ENCODE data around the gene WNT3. TPM values are rescaled to one million over a fixed set of nuclear protein-coding genes. Genes with fewer than 3 reads are reported as not detected.
A peak's percentile ranks its signal among the peaks of the same experiment; 100 is the strongest.
"Not testable (repeated sequence)": the region's sequence is repeated elsewhere in the genome, so short reads cannot be mapped to it uniquely, and the experiment has no call there.

WNT3 gene
- total RNA-seq, 2 experiments from 2014 or later, result not detected

DNA sequence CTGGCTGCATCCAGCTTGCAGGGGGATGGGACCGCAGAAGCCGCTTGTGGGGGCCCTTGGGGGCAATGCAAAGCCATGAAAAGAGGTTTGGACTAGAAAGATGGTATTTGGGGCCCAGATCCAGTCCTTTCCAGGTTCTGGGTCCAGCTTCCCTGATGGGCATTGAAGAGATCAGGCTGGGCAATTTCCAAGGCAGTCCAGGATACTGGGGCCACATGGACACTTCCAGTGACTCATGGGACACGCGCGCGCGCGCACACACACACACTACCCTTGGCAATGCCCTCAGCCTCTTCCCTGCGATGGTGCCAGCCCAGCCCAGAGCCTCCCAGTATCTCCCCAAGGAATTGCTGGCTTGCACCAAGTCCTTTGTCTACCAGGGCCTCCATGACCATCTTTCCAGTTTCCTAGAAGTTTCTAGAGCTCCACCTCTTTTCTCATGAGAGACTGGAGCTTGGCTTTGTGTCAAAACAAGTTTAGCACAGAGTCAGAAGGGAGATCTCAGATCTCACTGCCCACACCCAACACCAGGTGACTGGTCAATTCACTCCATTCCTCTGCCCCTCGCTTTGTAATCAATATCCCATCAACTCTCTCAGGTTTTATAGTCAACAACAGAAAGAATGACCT, 44.3 kb downstream of the WNT3 start:
- DNase-seq (no peak), ATAC-seq (no peak)
- CTCF ChIA-PET, result interaction anchor here (1.7 kb wide), 1 partner anchor 10 kb away, joined by 4 read pairs; no protein-coding TSS in a partner anchor
- no peak overlapping the region for H3K27ac Mint-ChIP-seq
- H3K4me1 Mint-ChIP-seq (ENCODE audit: low read depth), result peaks cover 29% of the 10 kb centered on the region
- H3K4me3 Mint-ChIP-seq, result no peak overlapping the region
- H3K36me3 Mint-ChIP-seq (ENCODE audit: low read depth), result no peaks in the 10 kb centered on the region
- POLR2A ChIA-PET, result no interaction called here
- no peaks in the 10 kb centered on the region for H3K9me3 Mint-ChIP-seq (ENCODE audit: insufficient read depth)
- peaks cover 35% of the 10 kb centered on the region for H3K27me3 Mint-ChIP-seq (ENCODE audit: low read depth)

DNA sequence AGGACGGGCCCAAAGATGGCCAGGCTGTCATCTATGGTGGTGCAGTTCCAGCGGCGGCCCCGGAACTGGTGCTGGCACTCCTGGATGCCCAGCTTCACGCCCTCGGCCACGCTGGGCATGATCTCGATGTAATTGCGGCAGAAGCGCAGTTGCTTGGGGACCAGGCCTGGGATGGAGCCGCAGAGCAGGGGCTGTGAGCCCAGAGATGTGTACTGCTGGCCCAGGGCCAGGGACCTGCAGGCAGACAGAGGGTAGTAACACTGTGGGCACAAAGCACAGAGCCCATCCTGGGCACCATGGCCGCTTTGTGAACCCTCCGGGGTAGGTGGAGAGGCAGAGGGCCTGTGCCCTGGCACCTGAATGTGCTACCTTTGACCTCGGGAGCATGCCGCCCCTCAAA, 44.8 kb downstream of the WNT3 start:
- Mint-ChIP-seq H3K4me3 (no peak overlapping the region), H3K27me3 (ENCODE audit: low read depth) (peaks cover 36% of the 10 kb centered on the region)
- CTCF ChIA-PET, result interaction anchor here (1.2 kb wide), 1 partner anchor 37 kb away, joined by 3 read pairs; no protein-coding TSS in a partner anchor

DNA sequence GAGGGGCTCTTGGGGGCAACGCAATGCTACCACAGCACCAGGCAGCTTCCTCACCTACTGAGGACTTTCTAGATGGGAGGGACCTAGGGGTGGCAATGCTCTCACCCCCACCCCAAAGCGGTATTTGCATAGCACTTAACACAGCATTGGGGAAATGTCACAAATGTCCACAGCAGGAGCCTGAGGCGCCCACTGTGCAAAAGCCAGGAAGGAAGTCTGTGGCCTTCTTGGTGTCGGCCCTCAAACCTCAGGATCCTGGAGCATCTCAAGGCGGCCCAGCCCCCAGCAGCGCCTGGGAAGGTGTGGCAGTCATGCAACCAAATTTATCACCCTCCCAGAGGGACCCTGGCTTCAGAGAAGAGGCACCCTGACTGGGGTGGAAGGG, 45.3 kb downstream of the WNT3 start:
- no peaks in the 10 kb centered on the region for H3K9me3 Mint-ChIP-seq (ENCODE audit: insufficient read depth)
- ATAC-seq, result no peak
- ChIA-PET POLR2A (no interaction called here), CTCF (interaction anchor here (0.9 to 1.2 kb wide), 2 partner anchors 8 to 38 kb away, joined by 3 read pairs; no protein-coding TSS in a partner anchor)
- H3K27ac Mint-ChIP-seq, result no peak overlapping the region
- peak overlapping the region; percentile 43 for H3K4me3 Mint-ChIP-seq
- no peaks in the 10 kb centered on the region for H3K36me3 Mint-ChIP-seq (ENCODE audit: low read depth)
- peaks cover 29% of the 10 kb centered on the region for H3K4me1 Mint-ChIP-seq (ENCODE audit: low read depth)
- peaks cover 39% of the 10 kb centered on the region for H3K27me3 Mint-ChIP-seq (ENCODE audit: low read depth)
- DNase-seq, result peak; percentile 35

More for the DNA sequence above, 44.8 kb downstream of the WNT3 start:
- Mint-ChIP-seq H3K27ac (no peak overlapping the region), H3K4me1 (ENCODE audit: low read depth) (peaks cover 29% of the 10 kb centered on the region), H3K9me3 (ENCODE audit: insufficient read depth) (no peaks in the 10 kb centered on the region), H3K36me3 (ENCODE audit: low read depth) (no peaks in the 10 kb centered on the region)
- ATAC-seq, result no peak
- no peak for DNase-seq
- POLR2A ChIA-PET, result no interaction called here

DNA sequence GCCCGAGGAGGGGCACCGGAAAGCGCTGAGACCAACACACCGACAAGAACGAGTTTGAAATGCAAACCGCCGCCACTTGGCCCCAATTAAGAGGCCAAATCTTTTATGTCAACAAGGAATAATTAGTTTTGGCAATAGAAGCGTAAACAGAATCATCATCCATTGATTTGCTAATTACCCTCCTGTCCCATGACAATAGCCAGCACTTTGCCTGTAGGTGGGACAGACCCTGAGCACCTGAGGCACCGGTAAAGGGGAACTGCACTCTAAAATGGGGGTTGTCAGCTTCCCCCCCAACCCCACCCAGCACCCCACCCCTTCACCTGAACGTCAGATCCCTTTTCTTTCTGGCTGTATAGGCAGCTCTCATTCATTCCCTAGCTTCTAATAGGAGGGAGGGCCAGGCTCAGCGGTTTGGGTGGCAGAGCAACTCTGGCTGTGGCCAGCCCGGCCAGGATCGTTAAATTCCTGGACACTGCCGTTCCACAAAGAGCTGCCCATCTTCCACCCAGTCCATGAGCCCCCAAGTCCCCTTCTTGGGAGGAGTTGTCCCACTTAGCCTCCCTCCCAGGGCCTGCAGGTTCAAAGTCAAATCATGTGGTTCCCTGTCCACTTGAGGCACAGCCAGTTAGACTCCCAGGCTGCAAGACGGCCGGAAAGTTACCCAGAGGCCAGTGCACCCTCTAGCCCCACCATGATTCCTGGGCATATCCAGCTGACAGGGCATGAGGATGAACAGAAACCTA, 45.8 kb downstream of the WNT3 start:
- CTCF ChIA-PET, result interaction anchor here (0.9 to 1.2 kb wide), 2 partner anchors 9 to 38 kb away, joined by 3 read pairs; no protein-coding TSS in a partner anchor
- Mint-ChIP-seq H3K27ac (no peak overlapping the region), H3K9me3 (ENCODE audit: insufficient read depth) (no peaks in the 10 kb centered on the region), H3K4me1 (ENCODE audit: low read depth) (peaks cover 29% of the 10 kb centered on the region), H3K27me3 (ENCODE audit: low read depth) (peaks cover 39% of the 10 kb centered on the region), H3K36me3 (ENCODE audit: low read depth) (no peaks in the 10 kb centered on the region), H3K4me3 (peak overlapping the region; percentile 75)
- no peak for DNase-seq
- POLR2A ChIA-PET, result no interaction called here
- ATAC-seq, result no peak

DNA sequence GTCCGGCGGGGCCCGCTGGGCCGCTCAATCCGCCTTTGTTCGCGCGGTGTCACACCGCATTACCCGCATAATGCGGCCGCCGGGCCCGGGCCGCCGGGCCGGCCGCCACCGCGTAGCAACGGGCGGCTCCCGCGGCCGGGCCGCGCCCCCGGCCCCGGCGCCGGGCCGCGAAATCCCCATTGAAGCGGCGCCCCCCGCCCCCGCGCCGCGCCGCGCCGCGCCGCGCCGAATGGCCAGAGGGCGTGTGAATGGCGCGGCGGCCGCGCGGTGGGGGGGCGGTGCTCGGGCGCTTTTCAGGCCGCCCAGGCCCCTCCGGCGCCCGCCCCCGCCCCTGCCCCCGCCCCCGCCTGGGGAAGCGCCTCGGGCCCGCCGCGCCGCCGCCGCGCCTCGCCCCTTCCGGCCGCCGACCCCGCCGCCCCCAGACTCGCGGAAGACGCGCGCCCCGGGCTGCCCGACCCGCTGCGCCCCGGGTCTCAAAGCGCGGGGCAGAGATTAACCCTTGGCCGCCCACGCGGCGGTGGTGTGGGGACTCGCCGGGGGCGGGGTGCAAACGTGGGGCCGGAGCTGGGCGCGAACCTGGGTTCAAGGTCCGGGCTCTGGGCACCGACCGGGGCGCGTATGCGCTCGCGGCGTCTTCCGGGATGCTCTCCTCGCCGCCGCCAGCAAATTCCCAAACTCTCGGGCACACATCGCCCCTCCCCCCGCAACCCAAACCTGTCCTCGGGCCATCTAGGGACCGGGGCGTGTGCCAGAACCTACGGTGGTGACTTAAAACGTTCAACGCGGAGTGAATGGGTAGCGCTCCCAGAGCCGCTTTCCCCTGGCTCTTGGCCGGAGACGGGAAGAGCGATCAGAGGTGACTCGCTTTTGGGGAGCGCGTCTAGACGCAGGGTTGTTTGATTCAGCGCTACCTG, 46.7 kb downstream of the WNT3 start:
- ATAC-seq, result peak; percentile 39
- DNase-seq, result no peak
- peaks cover 29% of the 10 kb centered on the region for H3K4me1 Mint-ChIP-seq (ENCODE audit: low read depth)
- CTCF ChIA-PET, result interaction anchor here (0.9 kb wide), 1 partner anchor 9 kb away, joined by 3 read pairs; no protein-coding TSS in a partner anchor
- H3K27me3 Mint-ChIP-seq (ENCODE audit: low read depth), result peaks cover 36% of the 10 kb centered on the region
- no peaks in the 10 kb centered on the region for H3K9me3 Mint-ChIP-seq (ENCODE audit: insufficient read depth)
- POLR2A ChIA-PET, result no interaction called here
- H3K27ac Mint-ChIP-seq, result no peak overlapping the region
- H3K36me3 Mint-ChIP-seq (ENCODE audit: low read depth), result no peaks in the 10 kb centered on the region
- H3K4me3 Mint-ChIP-seq, result peak overlapping the region; percentile 75

DNA sequence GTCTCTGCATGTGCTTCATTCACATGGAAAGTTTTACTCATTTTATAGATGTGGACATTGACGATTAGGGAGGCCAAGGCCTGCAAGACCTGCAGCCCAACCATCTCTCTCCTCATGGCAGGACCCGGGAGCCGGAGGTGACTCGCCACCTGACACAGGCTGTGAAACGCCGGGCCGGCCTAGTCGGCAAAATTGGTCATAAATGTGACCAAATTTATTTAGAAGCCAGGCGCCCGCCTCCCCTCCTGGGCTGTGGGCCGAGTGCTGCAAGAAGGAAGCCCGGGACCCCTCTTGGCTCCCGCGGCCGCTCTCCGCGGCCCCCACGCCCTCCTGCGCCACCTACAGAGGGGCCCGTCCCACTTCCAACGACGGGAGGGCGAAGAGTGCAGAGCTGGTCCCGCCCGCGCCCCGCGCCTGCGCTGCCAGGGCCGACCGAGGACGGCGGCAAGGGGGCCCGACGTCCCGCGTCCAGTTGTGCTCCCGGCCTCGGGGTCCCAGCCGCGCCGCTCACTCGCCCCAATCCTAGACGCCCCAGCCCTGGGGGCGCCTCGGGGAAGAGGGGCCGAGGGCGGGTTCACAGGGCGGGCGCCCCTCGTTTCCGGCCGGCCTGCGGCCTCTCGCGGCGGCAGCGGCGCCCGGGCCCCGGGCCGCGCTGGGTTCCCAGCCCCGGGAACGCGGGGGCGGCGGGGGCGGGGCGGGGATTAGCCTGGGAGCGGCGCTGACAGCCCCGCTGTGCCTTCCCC, 47.5 kb downstream of the WNT3 start:
- H3K9me3 Mint-ChIP-seq (ENCODE audit: insufficient read depth), result no peaks in the 10 kb centered on the region
- CTCF ChIA-PET, result no interaction called here
- POLR2A ChIA-PET, result no interaction called here
- H3K36me3 Mint-ChIP-seq (ENCODE audit: low read depth), result no peaks in the 10 kb centered on the region
- peaks cover 29% of the 10 kb centered on the region for H3K4me1 Mint-ChIP-seq (ENCODE audit: low read depth)
- DNase-seq (no peak), ATAC-seq (peak; percentile 19)
- peaks cover 35% of the 10 kb centered on the region for H3K27me3 Mint-ChIP-seq (ENCODE audit: low read depth)
- H3K4me3 Mint-ChIP-seq, result peak overlapping the region; percentile 43
- H3K27ac Mint-ChIP-seq, result no peak overlapping the region

DNA sequence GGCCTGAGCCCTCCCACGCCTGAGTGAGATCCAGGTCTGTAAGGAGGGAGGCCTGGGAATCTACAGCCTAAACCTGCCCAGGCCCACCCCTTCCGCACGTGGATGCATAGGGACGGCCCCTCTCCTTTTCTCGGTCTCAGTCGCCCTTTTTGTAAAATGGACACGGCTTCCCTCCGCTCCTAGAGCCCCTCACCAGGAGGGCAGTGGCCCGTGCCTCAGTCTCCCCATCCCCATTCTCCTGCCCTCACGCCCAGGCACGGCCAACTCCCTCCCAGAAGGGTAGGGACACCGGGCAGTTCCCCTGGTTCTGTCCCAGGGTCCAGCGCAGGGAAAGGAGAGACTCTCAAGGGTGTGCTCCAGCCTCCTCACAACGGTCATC, 48.1 kb downstream of the WNT3 start:
- no peak for DNase-seq
- H3K4me3 Mint-ChIP-seq, result peak overlapping the region; percentile 18
- peaks cover 35% of the 10 kb centered on the region for H3K27me3 Mint-ChIP-seq (ENCODE audit: low read depth)

DNA sequence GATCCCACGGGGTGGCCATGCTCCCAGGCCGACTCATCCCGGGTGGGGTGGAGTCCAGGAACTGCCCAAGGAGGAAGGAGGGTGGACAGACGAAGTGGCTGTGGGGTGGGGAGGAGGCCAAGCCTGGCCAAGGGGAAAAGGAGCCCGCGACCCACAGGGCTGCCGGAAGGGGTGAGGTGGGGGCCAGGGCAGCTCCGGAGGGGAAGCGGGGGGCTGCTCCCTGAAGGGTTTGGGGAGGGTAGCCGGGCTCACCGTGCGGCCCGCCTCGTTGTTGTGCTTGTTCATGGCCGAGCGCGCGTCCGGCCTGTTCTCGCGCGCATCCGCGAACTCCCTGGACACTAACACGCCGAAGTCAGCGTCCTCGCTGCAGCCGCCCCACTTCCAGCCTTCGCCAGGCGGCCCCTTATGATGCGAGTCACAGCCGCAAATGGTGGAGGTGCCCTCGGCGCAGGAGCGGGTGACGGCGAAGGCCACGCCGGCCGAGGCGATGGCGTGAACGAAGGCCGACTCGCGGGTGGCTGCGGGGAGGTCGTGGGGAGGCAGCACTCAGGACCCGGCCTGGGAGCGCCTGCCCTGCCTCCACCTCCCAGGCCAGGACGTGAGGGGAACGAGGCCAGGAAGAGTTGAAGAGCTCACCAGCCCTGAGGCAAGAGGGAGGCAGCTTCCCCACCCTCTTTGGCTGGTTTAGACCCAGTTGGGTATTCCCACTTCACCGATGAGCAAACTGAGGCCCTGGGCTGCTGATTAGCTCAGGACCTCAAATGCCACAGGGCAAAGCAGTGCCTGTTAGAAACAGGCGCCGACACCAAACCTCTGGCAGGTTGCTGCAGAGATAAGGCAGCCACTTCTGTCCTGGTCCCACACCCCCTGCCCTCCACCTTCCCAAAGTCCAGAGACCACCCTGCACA, 48.7 kb downstream of the WNT3 start:
- DNase-seq, result no peak
- Mint-ChIP-seq H3K36me3 (ENCODE audit: low read depth) (no peaks in the 10 kb centered on the region), H3K4me1 (ENCODE audit: low read depth) (peaks cover 29% of the 10 kb centered on the region), H3K27me3 (ENCODE audit: low read depth) (peaks cover 35% of the 10 kb centered on the region), H3K4me3 (peak overlapping the region; percentile 18), H3K27ac (no peak overlapping the region), H3K9me3 (ENCODE audit: insufficient read depth) (no peaks in the 10 kb centered on the region)
- ChIA-PET POLR2A (no interaction called here), CTCF (no interaction called here)
- ATAC-seq, result no peak

More for the DNA sequence above, 48.1 kb downstream of the WNT3 start:
- H3K27ac Mint-ChIP-seq, result no peak overlapping the region
- ATAC-seq, result no peak
- POLR2A ChIA-PET, result no interaction called here
- H3K9me3 Mint-ChIP-seq (ENCODE audit: insufficient read depth), result no peaks in the 10 kb centered on the region
- H3K36me3 Mint-ChIP-seq (ENCODE audit: low read depth), result no peaks in the 10 kb centered on the region
- CTCF ChIA-PET, result no interaction called here
- H3K4me1 Mint-ChIP-seq (ENCODE audit: low read depth), result peaks cover 29% of the 10 kb centered on the region

DNA sequence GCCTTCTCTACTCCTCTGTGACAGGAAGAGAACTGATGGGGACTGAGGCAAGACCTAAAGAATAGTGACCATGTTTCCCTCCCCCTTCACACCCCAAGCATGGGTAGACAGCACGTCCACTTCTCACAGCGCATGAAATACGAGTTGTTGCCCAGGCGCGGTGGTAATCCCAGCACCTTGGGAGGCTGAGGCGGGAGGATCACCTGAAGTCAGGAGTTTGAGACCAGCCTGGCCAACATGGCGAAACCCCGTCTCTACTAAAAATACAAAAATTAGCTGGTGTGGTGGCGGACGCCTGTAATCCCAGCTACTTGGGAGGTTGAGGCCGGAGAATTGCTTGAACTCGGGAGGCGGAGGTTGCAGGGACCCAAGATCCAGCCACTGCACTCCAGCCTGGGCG, 49.6 kb downstream of the WNT3 start:
- Mint-ChIP-seq H3K27me3 (ENCODE audit: low read depth) (peaks cover 31% of the 10 kb centered on the region), H3K4me1 (ENCODE audit: low read depth) (peaks cover 27% of the 10 kb centered on the region)
- H3K36me3 Mint-ChIP-seq (ENCODE audit: low read depth); H3K9me3 Mint-ChIP-seq (ENCODE audit: insufficient read depth); DNase-seq; H3K4me3 Mint-ChIP-seq; H3K27ac Mint-ChIP-seq; CTCF ChIA-PET; ATAC-seq; POLR2A ChIA-PET: not testable (repeated sequence)

DNA sequence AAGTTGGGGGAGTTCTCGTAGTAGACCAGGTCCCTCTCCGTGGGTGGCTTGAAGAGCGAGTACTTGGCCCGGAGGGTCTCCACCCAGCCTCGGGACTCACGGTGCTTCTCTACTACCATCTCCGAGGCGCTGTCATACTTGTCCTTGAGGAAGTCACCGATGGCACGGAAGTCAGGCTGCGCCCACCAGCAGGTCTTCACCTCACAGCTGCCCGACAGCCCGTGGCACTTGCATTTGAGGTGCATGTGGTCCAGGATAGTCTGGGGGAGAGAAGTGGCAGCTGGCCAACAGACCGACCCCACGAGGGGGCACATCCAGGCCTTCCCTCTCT, 50.0 kb downstream of the WNT3 start:
- Mint-ChIP-seq H3K4me3 (no peak overlapping the region), H3K4me1 (ENCODE audit: low read depth) (peaks cover 23% of the 10 kb centered on the region), H3K36me3 (ENCODE audit: low read depth) (no peaks in the 10 kb centered on the region), H3K27me3 (ENCODE audit: low read depth) (peaks cover 29% of the 10 kb centered on the region), H3K27ac (no peak overlapping the region), H3K9me3 (ENCODE audit: insufficient read depth) (no peaks in the 10 kb centered on the region)
- ATAC-seq (no peak), DNase-seq (no peak)
- CTCF ChIA-PET, result no interaction called here
- POLR2A ChIA-PET, result no interaction called here
